Naive thymus-derived CD8-positive, alpha-beta T cell (primary cell): ENCODE data around the gene SH3BP5. TPM values are rescaled to one million over a fixed set of nuclear protein-coding genes. Genes with fewer than 3 reads are reported as not detected.
A peak's percentile ranks its signal among the peaks of the same experiment; 100 is the strongest.
"Not testable (repeated sequence)": the region's sequence is repeated elsewhere in the genome, so short reads cannot be mapped to it uniquely, and the experiment has no call there.

Experiments used
- ATAC-seq, 2 donors: fragments of 150-1000 bp; cut with Tn5 transposase in 1 of 2; sonication (Bioruptor Pico), chemical (Tn5 transposase) in 1 of 2; 1 replicate in 1 of 2; 2 replicates in 1 of 2; pipeline ENCODE4 v1.10.0; 2021; ENCODE audit warnings: mild to moderate bottlenecking in 2 of 2, moderate library complexity in 2 of 2
- POLR2A ChIA-PET: fragments of 350-600 bp; sonication (Branson Sonifier 250); formaldehyde crosslinking; loops from one replicate; lab custom pipeline; 2021; ENCODE audit warnings: antibody characterized with exemption; lab: Charles Lee
- DNase-seq, 10 donors: peaks; one replicate each; pipeline versions ENCODE4 v3.0.0 to v3.0.0-alpha.2; 2020 to 2022
- H3K27ac Mint-ChIP-seq, 10 donors: one replicate each; pipeline ENCODE4 v1.8.0; 2020 to 2022; ENCODE audit warnings: mild to moderate bottlenecking in 10 of 10, mixed read lengths in 10 of 10, moderate library complexity in 4 of 10, inconsistent platforms in 1 of 10
- H3K27me3 Mint-ChIP-seq, 5 donors: one replicate each; pipeline ENCODE4 v1.8.0; 2021 to 2022; ENCODE audit warnings: mixed read lengths in 5 of 5
- H3K36me3 Mint-ChIP-seq, 3 donors: one replicate each; pipeline ENCODE4 v1.8.0; 2020 to 2022; ENCODE audit warnings: mixed read lengths in 3 of 3, mild to moderate bottlenecking in 2 of 3, inconsistent platforms in 1 of 3
- H3K4me1 Mint-ChIP-seq, 4 donors: one replicate each; pipeline ENCODE4 v1.8.0; 2021 to 2022; ENCODE audit warnings: mixed read lengths in 4 of 4
- H3K4me3 Mint-ChIP-seq, 10 donors: one replicate each; pipeline ENCODE4 v1.8.0; 2020 to 2022; ENCODE audit warnings: mild to moderate bottlenecking in 10 of 10, mixed read lengths in 10 of 10, moderate library complexity in 6 of 10, inconsistent platforms in 1 of 10
- H3K9me3 Mint-ChIP-seq, 9 donors: one replicate each; pipeline ENCODE4 v1.8.0; 2020 to 2022; ENCODE audit warnings: mixed read lengths in 9 of 9, mild to moderate bottlenecking in 3 of 9, inconsistent platforms in 1 of 9, moderate library complexity in 1 of 9
- polyA plus RNA-seq, 3 donors: library from polyadenylated mRNA; unstranded; fragments of 300-500 nt; fragmentation: Illumina TruSeq; gene quantifications; one replicate each; pipeline ENCODE4 v1.2.3, GENCODE V29; 2021
- total RNA-seq, 8 experiments: library from RNA in 2 of 8; stranded (reverse) in 2 of 8; gene quantifications; one replicate each; pipeline ENCODE4 v1.2.3 and lab custom pipeline; 2021 to 2026

The SH3BP5 gene
- total and polyA plus RNA-seq, 5 experiments from 2014 or later, result 4.4 to 26.1 (median 12.1) TPM

GRCh38 chr3:15359677-15360397 lies 27.5 kb upstream of the SH3BP5 start:
- Mint-ChIP-seq H3K36me3 (no peaks in the 10 kb centered on the region), H3K4me1 (peaks cover 9 to 57% (median 42%) of the 10 kb centered on the region in 4 donors)
- no peak for ATAC-seq

DNA sequence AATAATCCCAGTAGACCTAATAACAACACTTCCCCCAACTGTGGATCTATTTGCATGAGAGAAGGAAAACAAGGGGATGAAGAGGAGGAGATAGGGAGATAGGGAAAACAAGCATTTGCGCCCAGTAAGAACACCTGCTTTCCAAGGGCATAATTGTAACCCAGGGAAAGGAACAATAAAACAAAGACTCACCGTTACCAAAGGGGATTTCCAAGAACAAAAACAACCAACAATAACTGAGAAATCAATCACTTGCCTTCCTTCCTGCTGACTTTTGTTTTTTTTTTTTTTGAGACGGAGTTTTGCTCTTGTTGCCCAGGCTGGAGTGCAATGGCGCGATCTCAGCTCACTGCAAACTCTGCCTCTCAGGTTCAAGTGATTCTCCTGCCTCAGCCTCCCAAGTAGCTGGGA lies 24.3 kb upstream of the SH3BP5 start:
- H3K9me3 Mint-ChIP-seq, H3K27me3 Mint-ChIP-seq, POLR2A ChIA-PET, H3K36me3 Mint-ChIP-seq: not testable (repeated sequence)
- Mint-ChIP-seq H3K4me1 (peaks cover 11 to 46% (median 36%) of the 10 kb centered on the region in 4 donors), H3K27ac (peak overlapping the region; percentile 38 to 95 (median 78)), H3K4me3 (peak overlapping the region in 9 of 10 donors; percentile 33 to 78 (median 64))
- ATAC-seq (peak; percentile 72 to 84), DNase-seq (peak in 3 of 10 donors; percentile 17 to 47 (median 35))

More at GRCh38 chr3:15359677-15360397, 27.5 kb upstream of the SH3BP5 start:
- no peak overlapping the region for H3K4me3 Mint-ChIP-seq
- peak overlapping the region in 1 of 10 donors; percentile 77 for H3K27ac Mint-ChIP-seq
- POLR2A ChIA-PET, result no interaction called here
- DNase-seq, result no peak
- no peaks in the 10 kb centered on the region for H3K27me3 Mint-ChIP-seq
- H3K9me3 Mint-ChIP-seq, result no peaks in the 10 kb centered on the region

DNA sequence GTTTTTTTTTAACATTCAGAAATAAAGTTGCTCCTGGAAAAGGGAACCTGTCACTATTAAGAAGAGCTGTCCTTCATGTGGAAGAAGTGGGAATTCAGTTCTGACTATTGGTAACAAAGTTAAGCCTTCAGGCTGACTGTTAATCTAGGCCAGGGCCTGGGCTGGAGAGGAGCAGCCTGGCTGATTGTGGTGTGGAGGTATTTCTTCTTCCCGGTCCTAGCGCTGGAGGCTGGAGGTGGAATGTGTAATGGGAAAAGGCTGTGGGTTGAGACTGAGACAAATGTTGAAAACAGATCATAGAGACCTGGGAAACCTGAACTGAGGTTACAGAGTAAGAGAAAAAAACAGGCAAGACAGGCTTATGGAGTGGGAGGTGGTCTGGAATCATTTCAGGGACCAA lies 23.8 kb upstream of the SH3BP5 start:
- H3K4me3 Mint-ChIP-seq, result peak overlapping the region in 9 of 10 donors; percentile 33 to 78 (median 64)
- ATAC-seq, result peak in 1 of 2 donors; percentile 17
- no peak for DNase-seq
- POLR2A ChIA-PET, result no interaction called here
- H3K27ac Mint-ChIP-seq, result peak overlapping the region; percentile 50 to 95 (median 78)
- no peaks in the 10 kb centered on the region for H3K36me3 Mint-ChIP-seq
- no peaks in the 10 kb centered on the region for H3K27me3 Mint-ChIP-seq
- peaks cover 11 to 41% (median 31%) of the 10 kb centered on the region in 4 donors for H3K4me1 Mint-ChIP-seq
- peaks cover 0 to 3% (median 0%) of the 10 kb centered on the region in 9 donors for H3K9me3 Mint-ChIP-seq

DNA sequence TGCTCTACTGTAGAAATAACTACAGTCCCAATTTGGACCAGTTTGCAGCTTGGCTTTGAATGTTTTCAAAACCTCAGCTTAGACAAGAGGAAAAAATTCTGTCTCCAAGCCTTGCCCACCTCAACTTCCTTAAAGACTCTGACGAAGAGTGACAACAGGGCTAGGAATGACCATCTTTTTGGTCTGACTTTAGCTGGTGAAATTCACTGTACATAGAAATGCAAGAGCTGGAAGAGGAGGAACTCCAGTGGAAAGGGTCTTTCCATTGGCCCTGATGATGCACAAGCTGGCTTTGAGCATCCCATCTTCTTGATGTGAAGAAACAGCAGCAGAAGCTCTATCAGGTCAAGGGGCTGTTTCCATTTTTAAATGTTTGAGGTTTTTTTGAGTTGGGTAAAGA lies 22.7 kb upstream of the SH3BP5 start:
- Mint-ChIP-seq H3K27ac (peak overlapping the region in 1 of 10 donors; percentile 4), H3K9me3 (peaks cover 0 to 9% (median 2%) of the 10 kb centered on the region in 9 donors), H3K4me3 (no peak overlapping the region), H3K27me3 (no peaks in the 10 kb centered on the region), H3K36me3 (no peaks in the 10 kb centered on the region), H3K4me1 (peaks cover 11 to 39% (median 26%) of the 10 kb centered on the region in 4 donors)
- DNase-seq (no peak), ATAC-seq (no peak)
- POLR2A ChIA-PET, result interaction anchor here (0.5 to 0.7 kb wide), 2 partner anchors 24 to 50 kb away, joined by 3 read pairs; no protein-coding TSS in a partner anchor

DNA sequence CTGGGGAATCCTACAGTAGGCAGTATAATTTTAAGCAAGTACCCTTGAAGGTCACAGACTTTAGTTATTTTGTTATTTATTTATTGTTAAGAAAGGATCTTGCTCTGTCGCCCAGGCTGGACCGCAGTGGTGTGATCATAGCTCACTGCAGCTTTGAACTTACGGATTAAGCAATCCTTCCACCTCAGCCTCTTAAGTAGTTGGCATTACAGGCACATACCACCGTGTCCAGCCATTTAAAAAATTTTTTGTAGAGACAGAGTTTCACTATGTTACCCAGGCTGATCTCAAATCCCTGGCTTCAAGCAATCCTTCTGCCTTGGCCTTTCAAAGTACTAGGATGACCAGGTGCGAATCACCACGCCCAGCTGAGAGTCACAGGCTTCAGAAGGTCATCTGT lies 22.1 kb upstream of the SH3BP5 start:
- peaks cover 0 to 10% (median 2%) of the 10 kb centered on the region in 9 donors for H3K9me3 Mint-ChIP-seq
- H3K27ac Mint-ChIP-seq, result peak overlapping the region in 1 of 10 donors; percentile 24
- H3K27me3 Mint-ChIP-seq, result no peaks in the 10 kb centered on the region
- peaks cover 11 to 41% (median 27%) of the 10 kb centered on the region in 4 donors for H3K4me1 Mint-ChIP-seq
- POLR2A ChIA-PET, result interaction anchor here (0.5 kb wide), 1 partner anchor 25 kb away, joined by 3 read pairs; no protein-coding TSS in a partner anchor
- H3K36me3 Mint-ChIP-seq, result no peaks in the 10 kb centered on the region
- ATAC-seq, result no peak
- DNase-seq, result no peak
- no peak overlapping the region for H3K4me3 Mint-ChIP-seq

DNA sequence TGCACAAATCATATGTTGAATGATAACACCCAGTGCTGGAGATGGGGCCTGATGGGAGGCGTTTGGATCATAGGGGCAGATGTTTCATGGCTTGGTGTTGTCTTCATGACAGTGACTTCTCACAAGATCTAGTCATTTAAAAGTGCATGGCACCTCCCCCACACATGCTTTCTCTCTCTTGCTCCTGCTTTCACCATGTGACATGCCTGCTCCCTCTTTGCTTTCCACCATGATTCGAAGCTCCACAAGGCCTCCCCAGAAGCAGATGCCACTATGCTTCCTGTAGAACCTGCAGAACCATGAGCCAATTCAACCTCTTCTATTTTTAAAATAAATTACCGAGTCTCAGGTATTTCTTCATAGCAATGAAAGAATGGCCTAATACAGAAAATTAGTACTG lies 17.8 kb upstream of the SH3BP5 start:
- POLR2A ChIA-PET, result no interaction called here
- H3K4me1 Mint-ChIP-seq, result peaks cover 21 to 49% (median 41%) of the 10 kb centered on the region in 4 donors
- peak overlapping the region in 2 of 10 donors; percentile 14 to 47 for H3K27ac Mint-ChIP-seq
- H3K36me3 Mint-ChIP-seq, result no peaks in the 10 kb centered on the region
- H3K4me3 Mint-ChIP-seq, result no peak overlapping the region
- ATAC-seq (no peak), DNase-seq (no peak)
- peaks cover 0 to 10% (median 2%) of the 10 kb centered on the region in 9 donors for H3K9me3 Mint-ChIP-seq
- H3K27me3 Mint-ChIP-seq, result no peaks in the 10 kb centered on the region

- peaks cover 0 to 10% (median 2%) of the 10 kb centered on the region in 9 donors for H3K9me3 Mint-ChIP-seq
- H3K36me3 Mint-ChIP-seq, DNase-seq, H3K27me3 Mint-ChIP-seq, ATAC-seq, H3K4me3 Mint-ChIP-seq: not testable (repeated sequence)
- POLR2A ChIA-PET, result interaction anchor here (1.2 kb wide), 1 partner anchor 58 kb away, joined by 3 read pairs; no protein-coding TSS in a partner anchor
- peak overlapping the region in 1 of 10 donors; percentile 14 for H3K27ac Mint-ChIP-seq
- H3K4me1 Mint-ChIP-seq, result peaks cover 22 to 51% (median 39%) of the 10 kb centered on the region in 4 donors
Observed at GRCh38 chr3:15349438-15349837, 17.1 kb upstream of the SH3BP5 start.

- H3K9me3 Mint-ChIP-seq, result peaks cover 0 to 10% (median 2%) of the 10 kb centered on the region in 9 donors
- peaks cover 22 to 60% (median 39%) of the 10 kb centered on the region in 4 donors for H3K4me1 Mint-ChIP-seq
- peak overlapping the region in 8 of 10 donors; percentile 6 to 86 (median 48) for H3K4me3 Mint-ChIP-seq
- no peaks in the 10 kb centered on the region for H3K27me3 Mint-ChIP-seq
- no peak for DNase-seq
- POLR2A ChIA-PET, result interaction anchor here (1.2 kb wide), 1 partner anchor 56 kb away, joined by 3 read pairs; no protein-coding TSS in a partner anchor
- peaks cover 0 to 2% (median 0%) of the 10 kb centered on the region in 3 donors for H3K36me3 Mint-ChIP-seq
- H3K27ac Mint-ChIP-seq, result peak overlapping the region in 4 of 10 donors; percentile 16 to 96 (median 58)
- no peak for ATAC-seq
Observed at GRCh38 chr3:15348246-15348645, 15.9 kb upstream of the SH3BP5 start.

- DNase-seq (no peak), ATAC-seq (no peak)
- H3K27ac Mint-ChIP-seq, result peak overlapping the region; percentile 30 to 96 (median 76)
- no peaks in the 10 kb centered on the region for H3K27me3 Mint-ChIP-seq
- peak overlapping the region; percentile 2 to 89 (median 68) for H3K4me3 Mint-ChIP-seq
- H3K36me3 Mint-ChIP-seq, result peaks cover 0 to 2% (median 0%) of the 10 kb centered on the region in 3 donors
- H3K9me3 Mint-ChIP-seq, result peaks cover 0 to 11% (median 2%) of the 10 kb centered on the region in 9 donors
- peaks cover 22 to 60% (median 39%) of the 10 kb centered on the region in 4 donors for H3K4me1 Mint-ChIP-seq
- POLR2A ChIA-PET, result interaction anchor here (0.7 kb wide), 1 partner anchor 77 kb away, joined by 4 read pairs; no protein-coding TSS in a partner anchor
Observed at GRCh38 chr3:15347737-15348110, 15.3 kb upstream of the SH3BP5 start.

GRCh38 chr3:15347063-15347736 lies 14.8 kb upstream of the SH3BP5 start:
- H3K36me3 Mint-ChIP-seq, result peaks cover 0 to 2% (median 0%) of the 10 kb centered on the region in 3 donors

GRCh38 chr3:15346516-15346915 lies 14.1 kb upstream of the SH3BP5 start:
- Mint-ChIP-seq H3K9me3 (peaks cover 0 to 11% (median 2%) of the 10 kb centered on the region in 9 donors), H3K4me1 (peaks cover 20 to 67% (median 41%) of the 10 kb centered on the region in 4 donors), H3K27me3 (no peaks in the 10 kb centered on the region), H3K36me3 (peaks cover 0 to 2% (median 0%) of the 10 kb centered on the region in 3 donors), H3K4me3 (peak overlapping the region in 6 of 10 donors; percentile 9 to 77 (median 42)), H3K27ac (peak overlapping the region in 4 of 10 donors; percentile 6 to 79 (median 54))
- POLR2A ChIA-PET, result no interaction called here
- DNase-seq (no peak), ATAC-seq (no peak)

More at GRCh38 chr3:15347063-15347736, 14.8 kb upstream of the SH3BP5 start:
- Mint-ChIP-seq H3K4me3 (peak overlapping the region; percentile 43 to 89 (median 68)), H3K4me1 (peaks cover 20 to 63% (median 40%) of the 10 kb centered on the region in 4 donors), H3K27me3 (no peaks in the 10 kb centered on the region), H3K27ac (peak overlapping the region; percentile 30 to 96 (median 76)), H3K9me3 (peaks cover 0 to 11% (median 2%) of the 10 kb centered on the region in 9 donors)
- ATAC-seq (peak; percentile 33 to 67), DNase-seq (peak in 2 of 10 donors; percentile 32 to 35)
- POLR2A ChIA-PET, result interaction anchor here (0.7 kb wide), 1 partner anchor 76 kb away, joined by 4 read pairs; no protein-coding TSS in a partner anchor

DNA sequence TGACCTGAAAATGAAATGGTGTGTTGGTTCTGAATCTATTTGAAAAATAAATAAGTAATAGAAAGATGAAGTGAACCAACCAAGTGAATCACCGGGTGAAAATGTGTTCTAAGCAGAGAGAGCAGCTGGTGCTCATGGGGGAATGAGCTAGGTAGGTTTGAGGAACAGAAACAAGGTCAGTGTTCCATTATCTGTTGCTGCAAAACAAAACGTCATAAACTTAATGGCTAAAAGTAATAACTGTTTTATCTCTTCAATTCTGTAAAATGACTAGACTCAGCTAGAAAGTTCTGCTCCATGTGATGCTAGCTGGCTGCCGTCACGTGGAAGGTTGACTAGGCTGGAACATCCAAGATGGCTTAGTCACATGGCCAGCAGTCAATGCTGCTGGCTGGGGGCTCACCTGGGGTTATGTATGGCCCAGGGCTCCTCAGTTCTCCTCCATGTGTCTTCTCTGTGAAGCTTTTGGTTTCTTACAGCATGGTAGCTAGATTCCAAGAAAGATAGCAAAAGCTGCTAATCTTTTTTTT lies 13.3 kb upstream of the SH3BP5 start:
- POLR2A ChIA-PET, result interaction anchor here (0.6 kb wide), 1 partner anchor 13 kb away, joined by 3 read pairs; no protein-coding TSS in a partner anchor
- H3K27me3 Mint-ChIP-seq, result no peaks in the 10 kb centered on the region
- peaks cover 0 to 11% (median 2%) of the 10 kb centered on the region in 9 donors for H3K9me3 Mint-ChIP-seq
- peaks cover 25 to 72% (median 47%) of the 10 kb centered on the region in 4 donors for H3K4me1 Mint-ChIP-seq
- H3K4me3 Mint-ChIP-seq, result peak overlapping the region in 2 of 10 donors; percentile 12 to 36
- peak overlapping the region in 1 of 10 donors; percentile 87 for H3K27ac Mint-ChIP-seq
- peak in 1 of 10 donors; percentile 11 for DNase-seq
- ATAC-seq, result peak in 1 of 2 donors; percentile 65
- peaks cover 0 to 2% (median 0%) of the 10 kb centered on the region in 3 donors for H3K36me3 Mint-ChIP-seq
